Measurements from ENCODE around the gene IL12RB2. TPM values are rescaled to one million over a fixed set of nuclear protein-coding genes. Genes with fewer than 3 reads are reported as not detected.

IL12RB2 gene
- total and polyA plus RNA-seq, 2 donors (not counting 3 experiments of a cell fraction or from before 2014, with no cell fraction given) = 0.42 TPM; not detected in 1

Small RNAs within 50 kb of the gene (small RNA-seq; reads per million reads assigned to genes)
- gene RNU4ATAC4P (ENCODE audit: insufficient read depth, insufficient read length, low read depth, low replicate concordance) (not detected), gene RNU6-387P (ENCODE audit: insufficient read depth, insufficient read length, low read depth, low replicate concordance) (not detected)

Other genes with a start within 250 kb of the IL12RB2 start
- not detected in 2 replicates for gene C1orf141, start 172.9 kb upstream of the IL12RB2 start, total RNA-seq
- gene C1orf141, start 172.9 kb upstream of the IL12RB2 start, polyA plus RNA-seq = not detected in 2 replicates
- not detected in 2 replicates for gene IL23R, start 141.4 kb upstream of the IL12RB2 start, total RNA-seq
- gene IL23R, start 141.4 kb upstream of the IL12RB2 start, polyA plus RNA-seq = not detected in 2 replicates
- 290 and 293 TPM in 2 replicates for gene SERBP1, start 122.5 kb downstream of the IL12RB2 start, total RNA-seq
- gene SERBP1, start 122.5 kb downstream of the IL12RB2 start, polyA plus RNA-seq = 90.8 and 145 TPM in 2 replicates

Data from endothelial cell of umbilical vein (primary cell).